HepG2 (cell line): ENCODE results near the gene SLC9A8. TPM values are rescaled to one million over a fixed set of nuclear protein-coding genes. Genes with fewer than 3 reads are reported as not detected.

ENCODE experiments used
- ATF3 ChIP-seq: sonication (generic); formaldehyde crosslinking; IDR thresholded peaks from 2 replicates; pipeline ENCODE4 v1.4.0; 2020; ENCODE audit warnings: missing genetic modification reagents
- CCAR2 ChIP-seq: fragments of 200-400 bp; formaldehyde crosslinking; optimal IDR thresholded peaks from 2 replicates; pipeline ENCODE3; 2018; ENCODE audit warnings: low read depth, mild to moderate bottlenecking, low read length, moderate library complexity
- CEBPB ChIP-seq: IDR thresholded peaks from 2 replicates; pipeline ENCODE4 v1.6.1; 2011; ENCODE audit warnings: low read depth, low read length, improper control_type of control experiment, borderline replicate concordance
- ELF1 ChIP-seq: sonication (generic); formaldehyde crosslinking; IDR thresholded peaks from 2 replicates; pipeline ENCODE4 v1.4.0; 2020; ENCODE audit warnings: missing genetic modification reagents
- FOXC1 ChIP-seq: sonication (generic); formaldehyde crosslinking; IDR thresholded peaks from 2 replicates; pipeline ENCODE4 v1.8.0; 2022; ENCODE audit warnings: mild to moderate bottlenecking, missing genetic modification reagents, borderline replicate concordance
- GATAD2A ChIP-seq: IDR thresholded peaks from 2 replicates; pipeline ENCODE4 v1.6.1; 2016
- GRHL1 ChIP-seq: sonication (generic); formaldehyde crosslinking; conservative IDR thresholded peaks from 2 replicates; pipeline ENCODE4 v1.8.0; 2022; ENCODE audit warnings: missing genetic modification reagents
- GTF2F1 ChIP-seq: fragments of 150-350 bp; IDR thresholded peaks from 2 replicates; pipeline ENCODE4 v1.6.1; 2014; ENCODE audit warnings: low read length
- HNF4A ChIP-seq: sonication (generic); formaldehyde crosslinking; IDR thresholded peaks from 2 replicates; pipeline ENCODE4 v1.4.0; 2020; ENCODE audit warnings: missing genetic modification reagents
- ISL2 ChIP-seq: sonication (generic); formaldehyde crosslinking; IDR thresholded peaks from 2 replicates; pipeline ENCODE4 v1.5.0; 2020; ENCODE audit warnings: missing genetic modification reagents
- KLF9 ChIP-seq: IDR thresholded peaks from 2 replicates; pipeline ENCODE4 v1.6.1; 2016; ENCODE audit warnings: low read depth
- MIER2 ChIP-seq: IDR thresholded peaks from 2 replicates; pipeline ENCODE4 v1.6.1; 2016; ENCODE audit warnings: missing biosample characterization, missing genetic modification reagents
- MYC ChIP-seq: sonication (generic); formaldehyde crosslinking; IDR thresholded peaks from 2 replicates; pipeline ENCODE4 v1.9.0; 2021; ENCODE audit warnings: missing genetic modification reagents, borderline replicate concordance
- NFRKB ChIP-seq: fragments of 450-650 bp; IDR thresholded peaks from 2 replicates; pipeline ENCODE4 v1.6.1; 2017
- SAFB2 ChIP-seq: sonication (generic); formaldehyde crosslinking; IDR thresholded peaks from 2 replicates; pipeline ENCODE4 v1.5.1; 2020; ENCODE audit warnings: missing genetic modification reagents, low read depth, mild to moderate bottlenecking, borderline replicate concordance
- SIX1 ChIP-seq: sonication (generic); formaldehyde crosslinking; IDR thresholded peaks from 2 replicates; pipeline ENCODE4 v1.4.0; 2020; ENCODE audit warnings: missing genetic modification reagents, borderline replicate concordance
- TSC22D2 ChIP-seq: sonication (generic); formaldehyde crosslinking; IDR thresholded peaks from 2 replicates; pipeline ENCODE4 v1.5.1; 2020; ENCODE audit warnings: missing genetic modification reagents, mild to moderate bottlenecking, borderline replicate concordance
- ZNF205 ChIP-seq: IDR thresholded peaks from 2 replicates; pipeline ENCODE4 v1.6.1; 2018; ENCODE audit warnings: missing biosample characterization, missing genetic modification reagents
- ZNF24 ChIP-seq: fragments of 450-650 bp; IDR thresholded peaks from 2 replicates; pipeline ENCODE4 v1.6.1; 2017; ENCODE audit warnings: antibody characterized with exemption, mild to moderate bottlenecking
- ZNF276 ChIP-seq: sonication (generic); formaldehyde crosslinking; IDR thresholded peaks from 2 replicates; pipeline ENCODE4 v1.4.0; 2020; ENCODE audit warnings: mild to moderate bottlenecking, low read depth, missing genetic modification reagents
- ZNF292 ChIP-seq: sonication (generic); formaldehyde crosslinking; IDR thresholded peaks from 2 replicates; pipeline ENCODE4 v1.8.1; 2022; ENCODE audit warnings: mild to moderate bottlenecking, low read depth, missing genetic modification reagents, borderline replicate concordance
- ZNF3 ChIP-seq: IDR thresholded peaks from 2 replicates; pipeline ENCODE4 v1.7.0; 2017; ENCODE audit warnings: inconsistent platforms
- ZNF546 ChIP-seq: sonication (generic); formaldehyde crosslinking; conservative IDR thresholded peaks from 2 replicates; pipeline ENCODE4 v1.8.1; 2023; ENCODE audit warnings: mild to moderate bottlenecking, missing genetic modification reagents
- ZNF615 ChIP-seq: sonication (generic); formaldehyde crosslinking; IDR thresholded peaks from 2 replicates; pipeline ENCODE4 v1.5.0; 2020; ENCODE audit warnings: mild to moderate bottlenecking, missing genetic modification reagents, borderline replicate concordance
- ZNF710 ChIP-seq: sonication (generic); formaldehyde crosslinking; IDR thresholded peaks from 2 replicates; pipeline ENCODE4 v1.5.0; 2020; ENCODE audit warnings: mild to moderate bottlenecking, missing genetic modification reagents, borderline replicate concordance
- polyA plus RNA-seq, 8 experiments: library from polyadenylated mRNA; depleted of rRNA in 3 of 8; stranded (reverse) in 7 of 8; unstranded in 1 of 8; fragments of >200 nt; fragmentation: Illumina TruSeq in 4 of 8; extraction: Trizol in 4 of 8; gene quantifications; 2 replicates each; pipeline versions ENCODE4 v1.2.1 to v1.2.3, GENCODE V29; 2011 to 2016; ENCODE audit warnings: low read depth in 4 of 8, missing spikeins in 1 of 8, mixed read lengths in 1 of 8; ENCODE audit not compliant: insufficient read depth in 1 of 8
- total RNA-seq, 5 experiments: library from RNA; depleted of rRNA; stranded (reverse); fragments of >200 nt; fragmentation: Illumina TruSeq; extraction: Trizol; gene quantifications; 2 replicates each; pipeline ENCODE4 v1.2.3, GENCODE V29; 2016; ENCODE audit warnings: low read depth in 1 of 5

SLC9A8 gene
- total and polyA plus RNA-seq, 2 of the 13 experiments (the other 11 are each of a cell fraction or from before 2014, with no cell fraction given) = 4.1 to 7.4 TPM

GRCh38 chr20:49916146-49917002, 103.7 kb downstream of the SLC9A8 start (continued):
- TF ChIP-seq ATF3 (CRISPR knock-in tag) (peak; percentile 97), CEBPB (peak; percentile 96), ZNF276 (peak; percentile 96), TSC22D2 (CRISPR knock-in tag) (peak; percentile 91), ZNF710 (CRISPR knock-in tag) (peak; percentile 49; the same call in 1 of the 2 replicates), NFRKB (no peak), SIX1 (peak; percentile 88; the same call in 1 of the 2 replicates), CCAR2 (peak; percentile 39), ZNF24 (peak; percentile 73; the same call in 1 of the 2 replicates), ZNF3 (CRISPR knock-in tag) (peak; percentile 89), HNF4A (peak; percentile 99), SAFB2 (CRISPR knock-in tag) (peak; percentile 72; the same call in 1 of the 2 replicates), ISL2 (peak; percentile 83; the same call in 1 of the 2 replicates), ZNF615 (CRISPR knock-in tag) (peak; percentile 94; the same call in 1 of the 2 replicates), KLF9 (CRISPR knock-in tag) (no peak; the same call in 1 of the 2 replicates), FOXC1 (CRISPR knock-in tag) (no peak; the same call in 1 of the 2 replicates), GATAD2A (CRISPR knock-in tag) (peak; percentile 97), GRHL1 (CRISPR knock-in tag) (no peak), MIER2 (CRISPR knock-in tag) (peak; percentile 80; the same call in 1 of the 2 replicates), ZNF546 (CRISPR knock-in tag) (no peak), ZNF205 (CRISPR knock-in tag) (peak; percentile 70; the same call in 1 of the 2 replicates), ZNF292 (CRISPR knock-in tag) (peak; percentile 73; the same call in 1 of the 2 replicates), MYC (CRISPR knock-in tag) (peak; percentile 60; the same call in 1 of the 2 replicates), GTF2F1 (0 out of 2 replicates have a peak, but pooled peaks have one; percentile 12), ELF1 (CRISPR knock-in tag) (peak; percentile 30; the same call in 1 of the 2 replicates)
